GM12864 (cell line): Measurements from ENCODE around the gene CACNG5.

Source experiments
- DNase-seq: peaks from one replicate; pipeline ENCODE4 v3.0.0-alpha.2; 2011; ENCODE audit warnings: low read depth
- H3K4me3 ChIP-seq: 2 replicates; pipeline ENCODE4 v1.5.1; 2011; ENCODE audit warnings: mild to moderate bottlenecking, low read depth, low read length, control low read depth
- TF ChIP-seq, protein P1 (sequence below): IDR thresholded peaks from 2 replicates; pipeline ENCODE4 v1.5.1; 2011; ENCODE audit warnings: low read depth, mild to moderate bottlenecking, moderate library complexity, low read length, control low read depth, inconsistent platforms; ENCODE audit errors: missing control alignments

The CACNG5 gene

DNA sequence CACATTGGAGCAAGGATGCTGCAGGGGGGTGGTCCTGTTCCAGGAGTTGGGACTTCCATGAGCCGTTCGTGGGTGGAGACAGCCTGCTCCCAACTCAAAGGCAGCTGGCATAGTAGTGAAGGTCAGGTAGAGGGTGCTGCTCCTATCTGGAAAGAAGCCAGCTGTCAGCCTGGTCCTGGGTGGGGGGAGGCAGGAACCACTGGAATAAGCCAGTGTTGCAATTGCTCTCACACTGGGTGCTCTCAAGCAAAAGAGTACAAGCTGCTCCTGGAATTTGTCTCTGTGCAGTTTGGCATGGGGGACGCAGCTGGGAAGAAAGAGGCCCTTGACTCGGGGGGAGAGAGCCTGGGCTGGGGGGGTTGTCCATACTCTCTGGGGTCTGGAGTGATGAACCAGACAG lies 8.7 kb downstream of the CACNG5 start:
- H3K4me3 ChIP-seq, result no peak overlapping the region
- no peak for DNase-seq
- TF ChIP-seq, protein P1, sequence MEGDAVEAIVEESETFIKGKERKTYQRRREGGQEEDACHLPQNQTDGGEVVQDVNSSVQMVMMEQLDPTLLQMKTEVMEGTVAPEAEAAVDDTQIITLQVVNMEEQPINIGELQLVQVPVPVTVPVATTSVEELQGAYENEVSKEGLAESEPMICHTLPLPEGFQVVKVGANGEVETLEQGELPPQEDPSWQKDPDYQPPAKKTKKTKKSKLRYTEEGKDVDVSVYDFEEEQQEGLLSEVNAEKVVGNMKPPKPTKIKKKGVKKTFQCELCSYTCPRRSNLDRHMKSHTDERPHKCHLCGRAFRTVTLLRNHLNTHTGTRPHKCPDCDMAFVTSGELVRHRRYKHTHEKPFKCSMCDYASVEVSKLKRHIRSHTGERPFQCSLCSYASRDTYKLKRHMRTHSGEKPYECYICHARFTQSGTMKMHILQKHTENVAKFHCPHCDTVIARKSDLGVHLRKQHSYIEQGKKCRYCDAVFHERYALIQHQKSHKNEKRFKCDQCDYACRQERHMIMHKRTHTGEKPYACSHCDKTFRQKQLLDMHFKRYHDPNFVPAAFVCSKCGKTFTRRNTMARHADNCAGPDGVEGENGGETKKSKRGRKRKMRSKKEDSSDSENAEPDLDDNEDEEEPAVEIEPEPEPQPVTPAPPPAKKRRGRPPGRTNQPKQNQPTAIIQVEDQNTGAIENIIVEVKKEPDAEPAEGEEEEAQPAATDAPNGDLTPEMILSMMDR, result no peak

DNA sequence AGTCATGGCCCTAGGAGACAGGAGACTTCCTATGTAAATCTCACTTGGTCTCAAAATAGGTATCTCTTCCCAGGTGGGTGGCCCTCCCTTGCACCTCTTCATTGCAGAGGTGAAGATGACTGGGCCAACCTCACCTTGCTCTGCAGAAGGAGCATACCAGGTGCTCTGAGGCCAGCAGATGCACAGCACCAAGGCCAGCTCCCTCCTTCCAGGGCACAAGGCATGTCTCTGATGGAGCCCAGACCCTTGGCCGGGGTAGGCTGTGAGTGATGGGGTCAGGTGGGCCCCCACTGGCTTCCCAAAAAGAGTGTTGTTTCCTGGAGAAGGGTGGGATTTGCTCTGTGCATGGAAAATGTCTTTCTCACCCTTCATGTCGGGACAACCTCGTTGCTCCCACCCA lies 12.8 kb downstream of the CACNG5 start:
- H3K4me3 ChIP-seq, result no peak overlapping the region
- no peak for DNase-seq
- TF ChIP-seq, protein P1, result no peak

DNA sequence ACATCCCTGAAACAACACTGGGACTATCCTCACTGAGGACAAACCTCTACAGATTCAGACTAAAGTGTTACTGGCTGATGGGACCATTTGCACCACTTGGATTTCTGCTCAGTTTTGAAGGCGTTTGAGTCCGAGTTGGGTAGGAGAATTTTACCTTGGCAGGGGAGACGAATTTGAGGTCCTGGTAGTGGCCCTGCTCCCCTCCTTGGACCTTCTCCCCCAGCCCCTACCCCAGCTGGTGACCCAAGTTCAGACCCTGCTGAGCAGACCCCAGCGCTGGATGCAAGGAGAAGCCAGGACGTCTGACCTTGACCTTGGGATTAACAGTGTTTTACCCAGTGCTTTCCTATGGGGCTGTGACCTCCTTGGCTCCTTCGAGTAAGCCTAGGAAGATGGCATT lies 13.6 kb downstream of the CACNG5 start:
- TF ChIP-seq, protein P1, result no peak
- H3K4me3 ChIP-seq, result no peak overlapping the region
- no peak for DNase-seq

DNA sequence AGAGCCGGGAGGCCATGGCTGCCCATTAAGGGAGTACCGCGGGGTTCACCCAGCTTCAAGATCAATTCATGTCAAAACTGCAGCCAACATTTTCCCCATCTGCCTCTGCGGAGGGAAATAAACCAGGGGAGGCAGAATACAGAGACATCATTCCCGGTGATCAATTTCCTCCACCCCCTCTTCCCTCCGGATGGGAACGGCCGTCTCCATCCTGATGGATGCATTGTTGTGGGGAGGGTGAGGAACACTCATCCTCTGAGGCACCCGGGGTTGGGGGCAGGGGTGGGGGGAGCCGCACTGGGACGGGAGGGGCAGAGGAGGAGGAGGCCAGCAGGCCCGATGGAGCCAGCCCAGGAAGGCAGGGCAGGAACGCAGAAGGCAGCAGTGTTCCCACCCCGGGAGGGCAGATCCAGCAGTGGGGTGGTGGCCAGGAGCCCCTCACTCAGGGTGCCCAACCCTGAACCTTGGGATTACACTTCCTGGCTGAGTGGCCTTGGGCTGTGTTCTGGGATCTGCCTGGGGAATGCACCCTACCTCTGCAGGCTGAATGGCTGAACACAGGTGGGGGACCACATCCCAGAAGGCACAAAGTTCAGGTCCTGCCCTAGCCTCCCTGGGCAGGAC lies 14.2 kb downstream of the CACNG5 start:
- TF ChIP-seq, protein P1, result no peak
- H3K4me3 ChIP-seq, result no peak overlapping the region
- no peak for DNase-seq

DNA sequence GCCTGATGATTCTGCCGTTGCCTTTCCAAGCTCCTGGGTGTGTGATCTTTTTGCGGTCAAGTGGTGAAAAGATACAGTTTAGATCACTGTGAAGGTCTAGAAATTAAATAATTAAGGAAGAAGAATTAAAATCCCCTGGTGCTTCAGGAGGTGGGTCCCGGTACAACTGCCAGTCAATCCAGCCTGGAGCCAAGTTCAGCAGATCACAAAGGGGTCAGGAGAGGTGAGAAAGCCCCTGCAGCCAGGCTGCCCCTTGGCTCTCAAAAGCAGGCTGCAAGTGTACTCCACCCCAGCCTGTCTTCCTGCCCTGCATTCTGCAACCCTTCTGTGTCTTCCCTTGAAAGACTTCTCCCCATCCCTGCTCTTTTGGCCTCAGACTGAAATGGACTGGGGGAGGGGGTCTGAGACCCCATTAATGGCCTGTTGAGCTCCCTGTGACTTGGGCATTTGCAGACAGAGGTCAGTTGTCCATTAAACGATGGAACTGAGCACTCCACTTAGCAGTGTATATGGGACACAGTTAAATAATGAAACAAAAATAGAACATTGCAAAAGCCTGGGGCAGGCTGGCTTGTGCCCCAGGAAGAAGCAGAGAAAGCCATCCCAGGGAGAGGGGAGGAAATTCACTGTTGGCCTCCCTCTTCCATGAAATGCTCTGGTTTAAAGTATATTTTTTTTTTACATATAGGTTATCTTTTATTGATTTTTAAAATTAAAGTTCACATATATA lies 15.1 kb downstream of the CACNG5 start:
- no peak overlapping the region for H3K4me3 ChIP-seq
- no peak for DNase-seq
- TF ChIP-seq, protein P1, result no peak

DNA sequence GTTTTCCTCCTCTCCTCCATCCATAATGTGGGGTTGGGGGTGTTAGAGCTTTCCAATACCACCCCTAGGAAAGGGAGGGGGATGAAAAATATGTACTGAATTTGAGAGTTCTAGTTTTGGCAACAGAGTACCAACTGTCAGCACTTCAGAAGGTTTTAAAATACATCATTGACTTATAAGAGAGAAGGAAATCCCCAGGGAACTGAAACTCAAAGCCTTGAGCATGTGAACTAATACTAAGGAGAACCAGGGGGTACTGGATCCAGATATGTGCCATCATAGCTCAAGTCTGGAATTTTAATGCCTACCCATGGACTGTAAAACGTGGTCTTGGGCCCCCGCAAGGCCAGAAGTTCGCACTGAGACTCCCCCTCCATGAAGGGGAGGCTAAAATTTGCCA lies 15.8 kb downstream of the CACNG5 start:
- no peak overlapping the region for H3K4me3 ChIP-seq
- TF ChIP-seq, protein P1, result no peak
- DNase-seq, result no peak

DNA sequence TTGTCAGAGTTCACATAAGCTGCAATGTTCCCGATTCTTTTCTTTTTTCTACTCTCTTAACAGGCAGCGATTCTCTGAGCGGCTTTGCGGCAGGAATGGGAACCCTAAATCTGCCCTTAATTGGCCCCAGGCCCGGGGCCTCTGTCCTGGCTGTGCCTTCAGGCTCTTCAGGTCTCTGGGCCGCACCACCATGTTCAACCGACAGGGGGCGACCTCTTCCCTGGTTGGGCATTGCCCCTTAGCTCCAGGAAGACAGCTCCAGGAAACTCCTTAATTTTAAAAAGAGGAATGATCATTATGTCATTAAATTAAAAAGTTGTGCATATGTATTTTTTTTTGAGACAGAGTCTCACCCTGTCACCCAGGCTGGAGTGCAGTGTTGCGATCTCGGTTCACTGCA lies 20.3 kb downstream of the CACNG5 start:
- DNase-seq, result no peak
- TF ChIP-seq, protein P1, result peak; percentile 54
- no peak overlapping the region for H3K4me3 ChIP-seq
